Measurements from ENCODE around the gene KLHL42. TPM values are rescaled to one million over a fixed set of nuclear protein-coding genes. Genes with fewer than 3 reads are reported as not detected.

KLHL42 gene
- total RNA-seq, 1 experiment from 2014 or later: 21.5 TPM

DNA sequence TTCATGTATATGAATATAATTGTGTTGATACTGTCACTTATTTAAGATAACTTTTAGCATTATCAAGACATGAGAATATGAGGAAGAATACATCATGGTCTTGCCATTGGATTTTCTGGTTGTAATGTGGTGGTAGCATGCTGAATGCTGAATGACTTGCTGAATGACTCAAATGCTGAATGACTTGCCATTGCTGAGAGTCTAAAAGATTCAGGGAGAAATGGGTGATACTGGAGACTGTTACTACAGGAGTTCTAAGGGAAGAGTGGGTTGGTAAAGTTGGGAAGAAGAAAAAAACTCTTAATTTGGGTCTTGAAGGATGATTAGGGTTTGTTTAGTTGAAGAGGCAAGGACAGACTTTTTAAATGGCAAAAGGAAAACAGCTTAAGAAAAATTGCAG lies 72.1 kb downstream of the KLHL42 start:
- ChIA-PET POLR2A (no interaction called here), CTCF (no interaction called here), RAD21 (ENCODE audit: low non-redundant PET in 1 of 2, low total read pairs in 2 of 2, uncharacterized antibody in 2 of 2, unreplicated experiment in 2 of 2) (no interaction called here)
- Histone ChIP-seq H3K79me2 (ENCODE audit: insufficient read depth, low read length) (no peaks in the 10 kb centered on the region), H3K4me3 (replicated peaks in 1 of 2; ENCODE audit: low read depth in 1 of 2, low read length in 2 of 2) (no peak overlapping the region), H3K9ac (ENCODE audit: low read length) (no peak overlapping the region), H2AFZ (ENCODE audit: low read depth, low read length, poor library complexity, severe bottlenecking) (no peak overlapping the region), H3K27ac (ENCODE audit: low read depth, low read length) (no peak overlapping the region), H3K4me1 (ENCODE audit: control insufficient read depth in 1 of 2, insufficient read depth in 2 of 2, low read length in 2 of 2) (no peaks in the 10 kb centered on the region), H4K20me1 (ENCODE audit: insufficient read depth) (no peaks in the 10 kb centered on the region), H3K36me3 (ENCODE audit: control insufficient read depth in 1 of 2, insufficient read depth in 2 of 2, low read length in 2 of 2) (no peaks in the 10 kb centered on the region), H3K4me2 (ENCODE audit: low read length) (no peak overlapping the region), H3K27me3 (ENCODE audit: insufficient read depth, low read length) (no peaks in the 10 kb centered on the region), H3K9me3 (ENCODE audit: control insufficient read depth in 1 of 2, insufficient read depth in 1 of 2, low read depth in 1 of 2, low read length in 2 of 2) (no peaks in the 10 kb centered on the region), H3K9me2 (ENCODE audit: insufficient read depth) (no peaks in the 10 kb centered on the region)
- TF ChIP-seq EZH2phosphoT487 (IDR thresholded peaks at IDR 0.05; ENCODE audit: borderline replicate concordance) (no peak), JUND (IDR thresholded peaks at IDR 0.05) (no peak), SIN3A (IDR thresholded peaks at IDR 0.05; ENCODE audit: low read depth) (no peak), EZH2 (IDR thresholded peaks at IDR 0.05) (no peak), YY1 (IDR thresholded peaks at IDR 0.05; ENCODE audit: extremely low read depth, insufficient replicate concordance, low read depth, low read length) (no peak), FOSL1 (IDR thresholded peaks at IDR 0.05; ENCODE audit: low read depth) (no peak), POLR2AphosphoS5 (IDR thresholded peaks at IDR 0.05; ENCODE audit: low read depth, low read length) (no peak), POLR2A (IDR thresholded peaks at IDR 0.05; ENCODE audit: borderline replicate concordance, extremely low read depth, insufficient read depth, insufficient read length) (no peak), ELF1 (IDR thresholded peaks at IDR 0.05; ENCODE audit: borderline replicate concordance, low read depth) (no peak)
- TF ChIP-seq, protein P1, sequence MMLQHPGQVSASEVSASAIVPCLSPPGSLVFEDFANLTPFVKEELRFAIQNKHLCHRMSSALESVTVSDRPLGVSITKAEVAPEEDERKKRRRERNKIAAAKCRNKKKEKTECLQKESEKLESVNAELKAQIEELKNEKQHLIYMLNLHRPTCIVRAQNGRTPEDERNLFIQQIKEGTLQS (IDR thresholded peaks at IDR 0.05): no peak
- TF ChIP-seq, protein P2, sequence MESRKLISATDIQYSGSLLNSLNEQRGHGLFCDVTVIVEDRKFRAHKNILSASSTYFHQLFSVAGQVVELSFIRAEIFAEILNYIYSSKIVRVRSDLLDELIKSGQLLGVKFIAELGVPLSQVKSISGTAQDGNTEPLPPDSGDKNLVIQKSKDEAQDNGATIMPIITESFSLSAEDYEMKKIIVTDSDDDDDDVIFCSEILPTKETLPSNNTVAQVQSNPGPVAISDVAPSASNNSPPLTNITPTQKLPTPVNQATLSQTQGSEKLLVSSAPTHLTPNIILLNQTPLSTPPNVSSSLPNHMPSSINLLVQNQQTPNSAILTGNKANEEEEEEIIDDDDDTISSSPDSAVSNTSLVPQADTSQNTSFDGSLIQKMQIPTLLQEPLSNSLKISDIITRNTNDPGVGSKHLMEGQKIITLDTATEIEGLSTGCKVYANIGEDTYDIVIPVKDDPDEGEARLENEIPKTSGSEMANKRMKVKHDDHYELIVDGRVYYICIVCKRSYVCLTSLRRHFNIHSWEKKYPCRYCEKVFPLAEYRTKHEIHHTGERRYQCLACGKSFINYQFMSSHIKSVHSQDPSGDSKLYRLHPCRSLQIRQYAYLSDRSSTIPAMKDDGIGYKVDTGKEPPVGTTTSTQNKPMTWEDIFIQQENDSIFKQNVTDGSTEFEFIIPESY (IDR thresholded peaks at IDR 0.05; ENCODE audit: extremely low read depth, insufficient replicate concordance, low read length): no peak
- ATAC-seq (no peak), DNase-seq (ENCODE audit: low read depth, low spot score) (no peak)
- no TSS peak for BruUV-seq (replicated peaks)
- intact Hi-C loops (cut with micrococcal nuclease): no loop called here

Other genes starting within 250 kb of the KLHL42 start
- 0.86 TPM for gene REP15, start 83.8 kb upstream of the KLHL42 start, total RNA-seq (2021; ENCODE audit: unreplicated experiment)
- 55.4 TPM for gene MRPS35, start 69.4 kb upstream of the KLHL42 start, total RNA-seq (2021; ENCODE audit: unreplicated experiment)
- gene MANSC4, start within 50 bp of the KLHL42 start, total RNA-seq (2021; ENCODE audit: unreplicated experiment): not detected
- gene PTHLH, start 192.5 kb downstream of the KLHL42 start, total RNA-seq (2021; ENCODE audit: unreplicated experiment): not detected

All from HCT116 (cell line).